H1 (cell line): Measurements from ENCODE around the gene ANKRD24. TPM values are rescaled to one million over a fixed set of nuclear protein-coding genes. Genes with fewer than 3 reads are reported as not detected.

ENCODE experiments used
- CTCF ChIA-PET: fragments of 300-600 bp; sonication (Branson Sonifier 250); formaldehyde crosslinking; loops from one replicate; lab custom pipeline; 2021; ENCODE audit not compliant: partially characterized antibody; lab: Charles Lee
- POLR2A ChIA-PET: fragments of 300-600 bp; sonication (Branson Sonifier 250); formaldehyde crosslinking; loops from one replicate; lab custom pipeline; 2021; ENCODE audit warnings: inconsistent platforms; ENCODE audit not compliant: partially characterized antibody; lab: Charles Lee
- DNase-seq, 2 experiments: peaks; one replicate each; pipeline versions ENCODE4 v3.0.0 to v3.0.0-alpha.2; 2010 to 2022; ENCODE audit warnings: low spot score in 2 of 2, low read depth in 1 of 2, mixed read lengths in 1 of 2
- FAIRE-seq: peaks from 2 replicates; lab custom pipeline; 2011; peaks lifted over from hg19 to GRCh38; lab: Jason Lieb, UNC
- H2AFZ ChIP-seq: 2 replicates; pipeline ENCODE4 v1.8.1; 2012; ENCODE audit warnings: low read length, inconsistent platforms
- H2AK5ac ChIP-seq: 2 replicates; pipeline ENCODE4 v1.6.1; 2013; ENCODE audit warnings: low read depth, low read length
- H2BK120ac ChIP-seq: replicated peaks from 2 replicates; pipeline ENCODE3; 2013; ENCODE audit warnings: low read depth, low read length, inconsistent platforms
- H2BK12ac ChIP-seq: 2 replicates; pipeline ENCODE4 v1.6.1; 2013; ENCODE audit warnings: low read depth, low read length
- H2BK15ac ChIP-seq: 2 replicates; pipeline ENCODE4 v1.6.1; 2013; ENCODE audit warnings: low read length
- H2BK20ac ChIP-seq: 2 replicates; pipeline ENCODE4 v1.6.1; 2013; ENCODE audit warnings: low read length
- H2BK5ac ChIP-seq: 2 replicates; pipeline ENCODE4 v1.6.1; 2013; ENCODE audit warnings: low read depth, low read length
- H3K14ac ChIP-seq: 2 replicates; pipeline ENCODE4 v1.6.1; 2013; ENCODE audit warnings: inconsistent platforms; ENCODE audit not compliant: insufficient read length
- H3K18ac ChIP-seq: 2 replicates; pipeline ENCODE4 v1.6.1; 2013; ENCODE audit warnings: low read length; ENCODE audit errors: extremely low read depth
- H3K23ac ChIP-seq: 2 replicates; pipeline ENCODE4 v1.6.1; 2013; ENCODE audit warnings: inconsistent platforms; ENCODE audit not compliant: insufficient read length
- H3K23me2 ChIP-seq: 2 replicates; pipeline ENCODE4 v1.6.1; 2013; ENCODE audit warnings: low read depth, low read length
- H3K27ac ChIP-seq: 2 replicates; pipeline ENCODE4 v1.6.1; 2011; ENCODE audit warnings: low read depth, low read length, inconsistent platforms
- H3K27me3 ChIP-seq, 4 experiments: replicated peaks in 1 of 4; 1 replicate in 1 of 4; 2 replicates in 3 of 4; pipeline versions ENCODE4 v1.6.1 to v1.8.1; 2011 to 2013; ENCODE audit warnings: low read length in 3 of 4, mild to moderate bottlenecking in 3 of 4, inconsistent platforms in 2 of 4, mixed read lengths in 2 of 4, moderate library complexity in 1 of 4; ENCODE audit not compliant: control insufficient read depth in 3 of 4, insufficient read depth in 3 of 4; ENCODE audit errors: extremely low read depth in 1 of 4
- H3K36me3 ChIP-seq, 4 experiments: 2 replicates each; pipeline versions ENCODE4 v1.6.1 to v1.8.1; 2011 to 2013; ENCODE audit warnings: mild to moderate bottlenecking in 4 of 4, low read length in 3 of 4, moderate library complexity in 2 of 4, control low read depth in 1 of 4, inconsistent platforms in 1 of 4; ENCODE audit not compliant: insufficient read depth in 4 of 4, control insufficient read depth in 2 of 4
- H3K4ac ChIP-seq: replicated peaks from 2 replicates; pipeline ENCODE3; 2013; ENCODE audit warnings: low read length, low read depth, mixed read lengths, inconsistent platforms; ENCODE audit not compliant: insufficient read length
- H3K4me1 ChIP-seq, 4 experiments: replicated peaks in 1 of 4; 1 replicate in 1 of 4; 2 replicates in 3 of 4; pipeline versions ENCODE4 v1.6.1 to v1.8.1; 2011 to 2013; ENCODE audit warnings: low read length in 3 of 4, inconsistent platforms in 2 of 4, mixed read lengths in 1 of 4; ENCODE audit not compliant: insufficient read depth in 4 of 4, control insufficient read depth in 3 of 4
- H3K4me2 ChIP-seq, 2 experiments: 2 replicates each; pipeline versions ENCODE4 v1.6.1 to v1.8.1; 2011 to 2013; ENCODE audit warnings: low read depth in 2 of 2, low read length in 2 of 2, control low read depth in 1 of 2, inconsistent platforms in 1 of 2, mild to moderate bottlenecking in 1 of 2; ENCODE audit not compliant: insufficient read depth in 1 of 2
- H3K4me3 ChIP-seq, 4 experiments: fragments of 200-600, 300-600 bp in 1 of 4; sonication (generic), shearing (Covaris generic), sonication (Bioruptor Twin) in 1 of 4; 2 replicates each; pipeline versions ENCODE4 v1.5.1 to v1.8.1; 2011 to 2016; ENCODE audit warnings: low read length in 4 of 4, low read depth in 3 of 4, control low read depth in 2 of 4, inconsistent platforms in 2 of 4, mild to moderate bottlenecking in 2 of 4, mixed read lengths in 1 of 4, moderate library complexity in 1 of 4; ENCODE audit not compliant: insufficient read depth in 2 of 4; ENCODE audit errors: extremely low read depth in 1 of 4
- H3K56ac ChIP-seq: replicated peaks from 2 replicates; pipeline ENCODE3; 2013; ENCODE audit warnings: low read depth, mild to moderate bottlenecking, mixed read lengths, low read length, inconsistent platforms; ENCODE audit not compliant: insufficient read length
- H3K79me1 ChIP-seq: 2 replicates; pipeline ENCODE4 v1.6.1; 2013; ENCODE audit warnings: low read depth, low read length, control low read depth
- H3K79me2 ChIP-seq, 2 experiments: 2 replicates each; pipeline versions ENCODE4 v1.6.1 to v1.8.1; 2012 to 2013; ENCODE audit warnings: low read length in 2 of 2, mild to moderate bottlenecking in 2 of 2, inconsistent platforms in 1 of 2; ENCODE audit not compliant: insufficient read depth in 2 of 2, control insufficient read depth in 1 of 2
- H3K9ac ChIP-seq, 4 experiments: replicated peaks in 1 of 4; 1 replicate in 1 of 4; 2 replicates in 3 of 4; pipeline versions ENCODE4 v1.6.1 to v1.8.1; 2011 to 2013; ENCODE audit warnings: low read depth in 3 of 4, low read length in 3 of 4, control low read depth in 2 of 4, mild to moderate bottlenecking in 2 of 4, moderate library complexity in 2 of 4, inconsistent platforms in 1 of 4; ENCODE audit errors: extremely low read depth in 1 of 4
- H3K9me3 ChIP-seq, 2 experiments: 2 replicates each; pipeline versions ENCODE4 v1.6.1 to v1.8.1; 2012 to 2013; ENCODE audit warnings: mild to moderate bottlenecking in 2 of 2, moderate library complexity in 2 of 2, control low read depth in 1 of 2, inconsistent platforms in 1 of 2, low read depth in 1 of 2, low read length in 1 of 2, mixed read lengths in 1 of 2; ENCODE audit not compliant: insufficient read depth in 2 of 2
- H4K20me1 ChIP-seq, 2 experiments: replicated peaks in 1 of 2; 2 replicates each; pipeline versions ENCODE3 to v1.8.1; 2011 to 2013; ENCODE audit warnings: inconsistent platforms in 2 of 2, low read length in 2 of 2, mild to moderate bottlenecking in 1 of 2; ENCODE audit not compliant: insufficient read depth in 2 of 2, control insufficient read depth in 1 of 2
- H4K5ac ChIP-seq: 2 replicates; pipeline ENCODE4 v1.6.1; 2013; ENCODE audit warnings: low read length, low read depth, mixed read lengths, inconsistent platforms; ENCODE audit not compliant: insufficient read length
- H4K8ac ChIP-seq: 2 replicates; pipeline ENCODE4 v1.8.0; 2013; ENCODE audit warnings: mild to moderate bottlenecking, moderate library complexity, low read length, inconsistent platforms; ENCODE audit not compliant: insufficient read depth; ENCODE audit errors: extremely low read depth
- H4K91ac ChIP-seq: replicated peaks from 2 replicates; pipeline ENCODE3; 2013; ENCODE audit warnings: low read length, mixed read lengths, inconsistent platforms; ENCODE audit not compliant: insufficient read length
- BRCA1 ChIP-seq: IDR thresholded peaks from 2 replicates; pipeline ENCODE4 v1.6.1; 2012; ENCODE audit warnings: low read depth, low read length, improper control_type of control experiment
- CTBP2 ChIP-seq: IDR thresholded peaks from 2 replicates; pipeline ENCODE4 v1.7.0; 2011; ENCODE audit warnings: borderline replicate concordance, mild to moderate bottlenecking, moderate library complexity, mixed read lengths, low read length; ENCODE audit not compliant: insufficient read depth, insufficient read length
- JUN ChIP-seq: IDR thresholded peaks from 2 replicates; pipeline ENCODE4 v1.6.1; 2011; ENCODE audit warnings: low read depth, mild to moderate bottlenecking, improper control_type of control experiment, low read length
- KDM1A ChIP-seq: fragments of 200-600, 300-600 bp; sonication (generic); IDR thresholded peaks from 2 replicates; pipeline ENCODE4 v1.7.1; 2016; ENCODE audit warnings: mild to moderate bottlenecking, low read length, borderline replicate concordance
- KDM5A ChIP-seq: fragments of 200-600 bp; IDR thresholded peaks from 2 replicates; pipeline ENCODE4 v1.7.1; 2012; ENCODE audit warnings: mild to moderate bottlenecking, low read length, inconsistent platforms, mixed read lengths
- POLR2A ChIP-seq, 2 experiments: IDR thresholded peaks; 1 replicate in 1 of 2; 2 replicates in 1 of 2; pipeline ENCODE4 v1.6.1; 2011; ENCODE audit warnings: low read depth in 2 of 2, low read length in 2 of 2, mild to moderate bottlenecking in 2 of 2; ENCODE audit errors: control extremely low read depth in 1 of 2
- RNF2 ChIP-seq: fragments of 200-900, 300-1000 bp; sonication (generic); IDR thresholded peaks from 2 replicates; pipeline ENCODE4 v1.7.1; 2016; ENCODE audit warnings: borderline replicate concordance, low read depth, mild to moderate bottlenecking, antibody characterized with exemption, low read length; ENCODE audit not compliant: poor library complexity, severe bottlenecking; ENCODE audit errors: missing control alignments
- SIN3A ChIP-seq, 2 experiments: IDR thresholded peaks in 1 of 2; conservative IDR thresholded peaks in 1 of 2; 2 replicates each; pipeline ENCODE4 v1.6.1; 2011 to 2012; ENCODE audit warnings: low read length in 2 of 2, improper control_type of control experiment in 1 of 2, low read depth in 1 of 2, mild to moderate bottlenecking in 1 of 2
- SRF ChIP-seq: IDR thresholded peaks from 2 replicates; pipeline ENCODE4 v1.6.1; 2011; ENCODE audit warnings: mild to moderate bottlenecking, low read depth, low read length, moderate library complexity
- ZNF274 ChIP-seq: IDR thresholded peaks from 2 replicates; pipeline ENCODE4 v1.7.0; 2012; ENCODE audit warnings: low read length, borderline replicate concordance; ENCODE audit errors: extremely low read depth
- WGBS, 2 experiments: shearing (Covaris generic) in 1 of 2; methylation state at CpG; one replicate each; pipeline versions ENCODE4 v1.1.6 to v1.1.7; 2013 to 2015; ENCODE audit warnings: low lambda C conversion rate in 2 of 2, mixed read lengths in 2 of 2, inconsistent platforms in 1 of 2, low coverage in 1 of 2, missing lambda C conversion rate in 1 of 2; ENCODE audit not compliant: insufficient replicate concordance in 2 of 2, insufficient coverage in 1 of 2, insufficient read length in 1 of 2; ENCODE audit errors: extremely low coverage in 1 of 2, missing lambda C conversion rate in 1 of 2; 5-methylcytosine and 5-hydroxymethylcytosine counted together
- polyA plus RNA-seq, 7 experiments: library from polyadenylated mRNA; depleted of rRNA in 3 of 7; stranded (reverse) in 5 of 7; unstranded in 2 of 7; fragments of >200 nt in 5 of 7; fragments of 200-250 nt in 2 of 7; gene quantifications; 1 replicate in 5 of 7; 2 replicates in 1 of 7; 4 replicates in 1 of 7; pipeline versions ENCODE4 v1.2.1 to v1.2.3, GENCODE V29; 2011 to 2013; ENCODE audit warnings: missing spikeins in 2 of 7, mixed read lengths in 2 of 7
- total RNA-seq: library from RNA; stranded (reverse); fragmentation: NEBNext Ultra II Directional; extraction: Animal tissue kit (Norgen Biotek cat#: 25700); gene quantifications from 2 replicates; pipeline ENCODE4 v1.2.1, GENCODE V29; 2021

The ANKRD24 gene
- total and polyA plus RNA-seq, 2 of the 8 experiments (the other 6 are each of a cell fraction or from before 2014, with no cell fraction given) = 7.6 to 14.1 TPM

GRCh38 chr19:4266253-4267000 lies 83.9 kb downstream of the ANKRD24 start:
- H3K27me3 ChIP-seq = no peaks in the 10 kb centered on the region

More at GRCh38 chr19:4266253-4267000, 83.9 kb downstream of the ANKRD24 start:
- H4K5ac ChIP-seq = no peak overlapping the region
- no peak overlapping the region for H3K4ac ChIP-seq
- TF ChIP-seq SRF = no peak
- TF ChIP-seq CTBP2 = no peak
- no peak for TF ChIP-seq JUN
- TF ChIP-seq KDM1A = no peak
- TF ChIP-seq KDM5A = no peak
- TF ChIP-seq BRCA1 = no peak
- TF ChIP-seq POLR2A (IDR thresholded peaks at IDR 0.05; ENCODE audit: control extremely low read depth in 1 of 2, low read depth in 2 of 2, low read length in 2 of 2) = no peak
- no peak for TF ChIP-seq ZNF274
- TF ChIP-seq RNF2 = no peak
- TF ChIP-seq SIN3A (conservative IDR thresholded peaks at IDR 0.05 in 1 of 2, IDR thresholded peaks at IDR 0.05 in 1 of 2; ENCODE audit: low read depth in 1 of 2, low read length in 2 of 2) = no peak
- H4K8ac ChIP-seq = no peak overlapping the region
- FAIRE-seq (no peak), DNase-seq (no peak)
- H3K14ac ChIP-seq = no peak overlapping the region
- no peaks in the 10 kb centered on the region for H3K23me2 ChIP-seq
- no peaks in the 10 kb centered on the region; a peak in 1 of 7 replicates for H3K4me1 ChIP-seq
- no peak overlapping the region for H3K9ac ChIP-seq
- no peak overlapping the region for H2BK15ac ChIP-seq
- H3K36me3 ChIP-seq = peaks cover 2 to 8% (median 5%) of the 10 kb centered on the region in 4 experiments; a peak in 4 of 8 replicates
- no peak overlapping the region for H2BK120ac ChIP-seq
- no peak overlapping the region for H2AFZ ChIP-seq
- H2BK5ac ChIP-seq = no peak overlapping the region; the same call in 1 of the 2 replicates
- H3K18ac ChIP-seq = no peak overlapping the region
- H2AK5ac ChIP-seq = no peak overlapping the region
- no peaks in the 10 kb centered on the region for H3K79me1 ChIP-seq
- CTCF ChIA-PET = interaction anchor here (0.6 to 14.6 kb wide), 55 partner anchors 8 to 390 kb away, joined by 3 to 311 read pairs (median 5); partner anchors contain the start of genes CHAF1A, HDGFL2, MPND and STAP2
- no peak overlapping the region for H3K56ac ChIP-seq
- peaks cover 1 to 2% of the 10 kb centered on the region in 2 experiments for H4K20me1 ChIP-seq
- no peak overlapping the region for H3K4me2 ChIP-seq
- H2BK20ac ChIP-seq = no peak overlapping the region
- H3K9me3 ChIP-seq = no peaks in the 10 kb centered on the region
- WGBS, 2 experiments = 89% methylated on average over 17 of the region's 18 CpGs; no CpG with 5 or more reads in 1 of the 2 experiments
- H3K23ac ChIP-seq = no peak overlapping the region
- H3K4me3 ChIP-seq = no peak overlapping the region
- H2BK12ac ChIP-seq = no peak overlapping the region
- H3K79me2 ChIP-seq = no peaks in the 10 kb centered on the region
- H3K27ac ChIP-seq = no peak overlapping the region
- POLR2A ChIA-PET = interaction anchor here (0.6 to 5.4 kb wide), 17 partner anchors 10 to 287 kb away, joined by 3 to 36 read pairs (median 4); partner anchors contain the start of genes CHAF1A, MPND, SHD and YJU2
- no peak overlapping the region for H4K91ac ChIP-seq
